K562 (cell line): ENCODE measurements around the gene CNOT10. TPM values are rescaled to one million over a fixed set of nuclear protein-coding genes. Genes with fewer than 3 reads are reported as not detected.

Experiments
- ATAC-seq: fragments of 200-7000 bp; cut with Tn5 transposase; 3 replicates; pipeline ENCODE4 v1.9.1; 2020; ENCODE audit warnings: moderate library complexity
- Bru-seq: library from RNA; stranded (reverse); fragments of 400-500 nt; gene quantifications from one replicate; lab custom pipeline; 2021; lab: Mats Ljungman, UMichigan
- BruChase-seq, 2 experiments: library from RNA; stranded (reverse); fragments of 400-500 nt; gene quantifications; one replicate each; lab custom pipeline; 2021; lab: Mats Ljungman, UMichigan
- BruUV-seq: library from RNA; stranded (reverse); fragments of 400-500 nt; replicated peaks from 2 replicates; lab custom pipeline; 2021; lab: Mats Ljungman, UMichigan
- CTCF ChIA-PET: fragments of 300-600 bp; formaldehyde crosslinking; extraction: SDS; loops from one replicate; lab custom pipeline; 2021; ENCODE audit warnings: low intra/inter-chr PET ratio; lab: Yijun Ruan, JAX
- POLR2A ChIA-PET: fragments of 300-600, 350-650 bp; sonication (Branson Sonifier 250); formaldehyde crosslinking; extraction: SDS; loops from one replicate; lab custom pipeline; 2021; ENCODE audit warnings: antibody characterized with exemption, inconsistent platforms; lab: Yijun Ruan, JAX
- DNase-seq, 4 experiments: peaks; one replicate each; pipeline versions ENCODE4 v3.0.0 to v3.0.0-alpha.2; 2011 to 2018; ENCODE audit warnings: low spot score in 3 of 4, mixed read lengths in 3 of 4; ENCODE audit errors: extremely low read depth in 1 of 4
- FAIRE-seq: peaks from 2 replicates; lab custom pipeline; 2011; peaks lifted over from hg19 to GRCh38; lab: Jason Lieb, UNC
- H2AFZ ChIP-seq: 2 replicates; pipeline ENCODE4 v1.6.0; 2011; ENCODE audit warnings: low read depth, low read length, control low read depth, inconsistent platforms
- H3K27ac ChIP-seq: fragments of 200-600 bp; 3 replicates; pipeline ENCODE4 v1.8.0; 2011; ENCODE audit warnings: low read depth, mild to moderate bottlenecking, control low read depth, inconsistent platforms, low read length, moderate library complexity, mixed read lengths; ENCODE audit errors: extremely low read depth
- H3K27me3 ChIP-seq, 2 experiments: fragments of 300-600 bp in 1 of 2; 2 replicates in 1 of 2; 3 replicates in 1 of 2; pipeline versions ENCODE4 v1.6.0 to v1.8.0; 2011; ENCODE audit warnings: inconsistent platforms in 2 of 2, low read length in 2 of 2, mild to moderate bottlenecking in 1 of 2, mixed read lengths in 1 of 2, moderate library complexity in 1 of 2; ENCODE audit not compliant: control insufficient read depth in 2 of 2, insufficient read depth in 2 of 2
- H3K36me3 ChIP-seq: fragments of 300-600 bp; 3 replicates; pipeline ENCODE4 v1.8.0; 2011; ENCODE audit warnings: mild to moderate bottlenecking, low read length, inconsistent platforms; ENCODE audit not compliant: control insufficient read depth, insufficient read depth
- H3K4me1 ChIP-seq, 2 experiments: fragments of 200-600 bp in 1 of 2; replicated peaks in 1 of 2; 2 replicates in 1 of 2; 3 replicates in 1 of 2; pipeline versions ENCODE4 v1.5.1 to v1.8.0; 2011; ENCODE audit warnings: inconsistent platforms in 2 of 2, low read length in 2 of 2, mild to moderate bottlenecking in 1 of 2, mixed read lengths in 1 of 2, moderate library complexity in 1 of 2; ENCODE audit not compliant: control insufficient read depth in 2 of 2, insufficient read depth in 2 of 2
- H3K4me2 ChIP-seq: 2 replicates; pipeline ENCODE4 v1.6.1; 2011; ENCODE audit warnings: low read length, control low read depth, inconsistent platforms, mixed read lengths; ENCODE audit not compliant: insufficient read depth
- H3K4me3 ChIP-seq: fragments of 200-600 bp; sonication (generic), shearing (Covaris generic); 2 replicates; pipeline ENCODE4 v1.5.1; 2016; ENCODE audit warnings: control low read depth, inconsistent platforms
- H3K79me2 ChIP-seq: fragments of 200-600 bp; 3 replicates; pipeline ENCODE4 v1.8.0; 2011; ENCODE audit warnings: low read length, inconsistent platforms; ENCODE audit not compliant: control insufficient read depth, insufficient read depth
- H3K9ac ChIP-seq, 2 experiments: 2 replicates each; pipeline versions ENCODE4 v1.6.0 to v1.6.1; 2011; ENCODE audit warnings: low read depth in 2 of 2, low read length in 2 of 2, control low read depth in 1 of 2, inconsistent platforms in 1 of 2, mild to moderate bottlenecking in 1 of 2, mixed read lengths in 1 of 2; ENCODE audit not compliant: insufficient read depth in 1 of 2
- H3K9me1 ChIP-seq: one replicate; pipeline ENCODE4 v1.6.0; 2011; ENCODE audit warnings: inconsistent platforms, mild to moderate bottlenecking, low read length, moderate library complexity; ENCODE audit not compliant: control insufficient read depth, insufficient read depth
- H3K9me3 ChIP-seq: replicated peaks from 2 replicates; pipeline ENCODE4 v1.5.1; 2011; ENCODE audit warnings: low read depth, low read length, inconsistent platforms; ENCODE audit not compliant: control insufficient read depth, insufficient read depth
- H4K20me1 ChIP-seq: replicated peaks from 2 replicates; pipeline ENCODE4 v1.6.1; 2011; ENCODE audit warnings: low read length, inconsistent platforms, mixed read lengths; ENCODE audit not compliant: control insufficient read depth, insufficient read depth
- SNIP1 ChIP-seq: fragments of 450-650 bp; IDR thresholded peaks from 2 replicates; pipeline ENCODE4 v1.7.1; 2017; ENCODE audit warnings: low read depth, mild to moderate bottlenecking
- SRSF1 ChIP-seq: fragments of 200-400 bp; formaldehyde crosslinking; IDR thresholded peaks from 2 replicates; pipeline ENCODE4 v1.6.1; 2017; ENCODE audit warnings: mild to moderate bottlenecking, low read depth, low read length, moderate library complexity
- TCF3 ChIP-seq: sonication (generic); formaldehyde crosslinking; IDR thresholded peaks from 2 replicates; pipeline ENCODE4 v1.4.0; 2020; ENCODE audit warnings: mild to moderate bottlenecking, missing genetic modification reagents
- ZBTB17 ChIP-seq: fragments of 450-650 bp; formaldehyde crosslinking; IDR thresholded peaks from 2 replicates; pipeline ENCODE4 v1.4.0; 2020; ENCODE audit warnings: mild to moderate bottlenecking
- WGBS: fragments of 100-300 bp; shearing (Covaris generic); methylation state at CpG from one replicate; pipeline ENCODE4 v1.1.6; 2016; ENCODE audit warnings: low coverage, mixed read lengths; ENCODE audit not compliant: insufficient coverage; ENCODE audit errors: missing lambda C conversion rate; 5-methylcytosine and 5-hydroxymethylcytosine counted together
- in situ Hi-C: fragments of 300-500 bp; cut with MboI; formaldehyde crosslinking; loops from 4 replicates; pipeline ENCODE4 v1.15.0; 2018; ENCODE audit warnings: inconsistent platforms, mixed read lengths
- intact Hi-C: fragments of 100-400 bp; cut with micrococcal nuclease; formaldehyde crosslinking; loops from 2 replicates; pipeline ENCODE4 v1.14.2; 2022
- long read RNA-seq, 3 experiments: library from polyadenylated mRNA in 2 of 3; library from RNA in 1 of 3; unstranded in 2 of 3; stranded (forward) in 1 of 3; transcript quantifications; one replicate each; pipeline ENCODE4 v2.0.0, GENCODE V29; 2019 to 2022
- polyA minus RNA-seq, 3 experiments: library from RNA; depleted of rRNA, polyadenylated mRNA; stranded (reverse); fragments of >200 nt; gene quantifications; 2 replicates each; pipeline ENCODE4 v1.2.3, GENCODE V29; 2011
- polyA plus RNA-seq, 8 experiments: library from polyadenylated mRNA; depleted of rRNA in 4 of 8; stranded (reverse) in 5 of 8; unstranded in 3 of 8; fragments of >200 nt; fragmentation: Nextera tagmentation in 2 of 8; fragmentation: Illumina TruSeq in 1 of 8; extraction: Ambion mirVana in 2 of 8; extraction: Trizol in 1 of 8; gene quantifications; 2 replicates each; pipeline versions ENCODE4 v1.2.1 to v1.2.3, GENCODE V29; 2011 to 2014; ENCODE audit warnings: inconsistent platforms in 1 of 8, missing spikeins in 1 of 8
- total RNA-seq, 7 experiments: library from RNA; depleted of rRNA in 6 of 7; stranded (reverse); fragments of >200 nt in 6 of 7; fragmentation: Illumina TruSeq in 2 of 7; extraction: Trizol in 2 of 7; gene quantifications; 2 replicates each; pipeline versions ENCODE4 v1.2.1 to v1.2.3, GENCODE V29; 2011 to 2021; ENCODE audit warnings: low replicate concordance in 1 of 7
- TF ChIP-seq, protein P1 (sequence below): fragments of 200-800 bp; sonication (Bioruptor generic); IDR thresholded peaks from 2 replicates; pipeline ENCODE4 v1.6.1; 2016; ENCODE audit warnings: missing genetic modification characterization, missing compliant biosample characterization

The CNOT10 gene, protein sequence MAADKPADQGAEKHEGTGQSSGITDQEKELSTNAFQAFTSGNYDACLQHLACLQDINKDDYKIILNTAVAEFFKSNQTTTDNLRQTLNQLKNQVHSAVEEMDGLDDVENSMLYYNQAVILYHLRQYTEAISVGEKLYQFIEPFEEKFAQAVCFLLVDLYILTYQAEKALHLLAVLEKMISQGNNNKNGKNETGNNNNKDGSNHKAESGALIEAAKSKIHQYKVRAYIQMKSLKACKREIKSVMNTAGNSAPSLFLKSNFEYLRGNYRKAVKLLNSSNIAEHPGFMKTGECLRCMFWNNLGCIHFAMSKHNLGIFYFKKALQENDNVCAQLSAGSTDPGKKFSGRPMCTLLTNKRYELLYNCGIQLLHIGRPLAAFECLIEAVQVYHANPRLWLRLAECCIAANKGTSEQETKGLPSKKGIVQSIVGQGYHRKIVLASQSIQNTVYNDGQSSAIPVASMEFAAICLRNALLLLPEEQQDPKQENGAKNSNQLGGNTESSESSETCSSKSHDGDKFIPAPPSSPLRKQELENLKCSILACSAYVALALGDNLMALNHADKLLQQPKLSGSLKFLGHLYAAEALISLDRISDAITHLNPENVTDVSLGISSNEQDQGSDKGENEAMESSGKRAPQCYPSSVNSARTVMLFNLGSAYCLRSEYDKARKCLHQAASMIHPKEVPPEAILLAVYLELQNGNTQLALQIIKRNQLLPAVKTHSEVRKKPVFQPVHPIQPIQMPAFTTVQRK
- total RNA-seq (2011; cell fraction: chromatin; rRNA removed; ENCODE audit: low replicate concordance): 123 and 357 TPM in 2 replicates
- total RNA-seq (2011; cell fraction: nucleolus; rRNA removed): 80.2 and 91.3 TPM in 2 replicates
- total RNA-seq (2011; cell fraction: nucleoplasm; rRNA removed): 134 and 162 TPM in 2 replicates
- total RNA-seq (2014; rRNA removed) (74.1 and 81.9 TPM in 2 replicates), total RNA-seq (2014; rRNA removed; fragmentation: Illumina TruSeq; extraction: Trizol) (100 and 101 TPM in 2 replicates), total RNA-seq (2015; rRNA removed; fragmentation: Illumina TruSeq; extraction: Trizol) (74.6 and 75.2 TPM in 2 replicates), total RNA-seq (2021) (91.7 and 102 TPM in 2 replicates), polyA plus RNA-seq (2011; rRNA removed) (106 and 114 TPM in 2 replicates), polyA plus RNA-seq (2014; fragmentation: Illumina TruSeq; extraction: Trizol) (87.0 and 111 TPM in 2 replicates), polyA plus RNA-seq (2014; fragmentation: Nextera tagmentation; extraction: Ambion mirVana) (10 to 100 TPM; 35.7 to 52.2 TPM), polyA plus RNA-seq (2014; rRNA removed) (74.3 and 101 TPM in 2 replicates), polyA minus RNA-seq (2011; rRNA and poly(A)+ RNA removed) (134 and 158 TPM in 2 replicates), Bru-seq, nascent RNA (percentile 86 among the genes with signal in this experiment), BruChase-seq, experiment 1, labeled RNA remaining after a 2-hour chase (percentile 90 among the genes with signal in this experiment), BruChase-seq, experiment 2, labeled RNA remaining after a 6-hour chase (percentile 89 among the genes with signal in this experiment)
- polyA plus RNA-seq (2011; cell fraction: cytosol; rRNA removed): 78.3 and 108 TPM in 2 replicates
- polyA plus RNA-seq (2011; cell fraction: nucleus; rRNA removed): 46.6 and 68.4 TPM in 2 replicates
- polyA plus RNA-seq (2012): 50.0 and 65.9 TPM in 2 replicates
- polyA minus RNA-seq (2011; cell fraction: cytosol; rRNA and poly(A)+ RNA removed): 56.0 and 69.2 TPM in 2 replicates
- 44.8 and 79.4 TPM in 2 replicates for polyA minus RNA-seq (2011; cell fraction: nucleus; rRNA and poly(A)+ RNA removed)
- long read RNA-seq, experiment 1, transcript CNOT10-202 (18 exons, 2,573 nt): minor isoform, 18 of 338 reads
- long read RNA-seq, experiment 1, transcript CNOT10-201 (19 exons, 2,815 nt): major isoform, 216 of 338 reads
- long read RNA-seq, experiment 1, partial matches to known transcripts: 28 of 338 reads
- long read RNA-seq, experiment 1, other reads (novel, unspliced or antisense): 75 of 338 reads
- long read RNA-seq, experiment 2, transcript CNOT10-202 (18 exons, 2,573 nt): minor isoform, 5 of 87 reads
- long read RNA-seq, experiment 2, transcript CNOT10-201 (19 exons, 2,815 nt): major isoform, 30 of 87 reads
- long read RNA-seq, experiment 2, partial matches to known transcripts: 19 of 87 reads
- long read RNA-seq, experiment 2, other reads (novel, unspliced or antisense): 31 of 87 reads
- long read RNA-seq, experiment 3, transcript CNOT10-201 (19 exons, 2,815 nt): major isoform, 44 of 81 reads
- long read RNA-seq, experiment 3, partial matches to known transcripts: 10 of 81 reads
- long read RNA-seq, experiment 3, other reads (novel, unspliced or antisense): 25 of 81 reads

DNA sequence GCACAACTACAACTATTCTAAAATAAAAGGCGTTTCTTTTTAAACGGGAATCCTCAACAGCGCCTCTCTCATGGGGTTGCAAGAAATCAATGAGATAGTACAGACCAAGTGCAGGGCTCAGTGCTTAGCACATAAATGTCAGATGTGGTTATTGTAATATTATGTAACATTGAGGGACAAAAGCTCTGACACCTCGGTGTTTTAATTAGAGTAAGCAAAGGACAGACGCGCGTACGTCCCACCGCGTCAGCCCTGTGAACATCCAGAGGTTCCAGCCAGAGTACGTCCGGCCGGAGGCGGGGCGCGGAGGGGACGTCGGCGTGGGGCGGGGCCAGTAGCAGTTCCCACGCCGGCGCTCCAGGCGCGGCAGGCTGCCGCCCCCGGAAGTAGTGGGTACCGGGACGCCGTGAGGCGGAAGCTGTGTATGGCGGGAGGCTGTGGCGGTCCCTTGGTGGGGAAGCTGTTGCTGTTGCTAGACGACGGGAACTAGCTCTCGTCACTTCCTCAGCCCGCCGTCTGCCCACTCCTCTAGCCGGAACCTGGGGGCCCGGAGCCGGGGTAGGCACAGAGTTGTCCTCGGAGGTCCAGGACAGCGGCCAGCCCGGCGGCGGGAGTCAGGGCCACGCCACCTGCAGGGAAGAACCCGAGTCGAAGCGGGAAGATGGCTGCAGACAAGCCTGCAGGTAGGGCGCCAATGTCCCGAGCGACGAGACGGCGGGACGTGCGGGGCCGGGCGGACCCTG is at the start of gene CNOT10:
Gene CNOT10, plus strand, starts transcription at position 389 of the 743 bp plus-strand sequence. Its CDS starts 273 bp downstream, at position 662.
- ATAC-seq (peak; percentile 96), FAIRE-seq (peak; percentile 84), DNase-seq (peak; percentile 96 to 98 (median 96))
- H2AFZ ChIP-seq: peak within 1 kb of the TSS; percentile 100
- no peaks in the 10 kb centered on the region for H3K27me3 ChIP-seq
- no peaks in the 10 kb centered on the region for H3K9me1 ChIP-seq
- POLR2A ChIA-PET: interaction anchor here (0.7 to 1.7 kb wide), 6 partner anchors 10 to 884 kb away, joined by 3 to 7 read pairs (median 4); no protein-coding TSS in a partner anchor
- H3K9me3 ChIP-seq: no peaks in the 10 kb centered on the region
- H3K9ac ChIP-seq: peak within 1 kb of the TSS; percentile 80 to 91
- peaks cover 15% of the 10 kb centered on the region; the same call in 2 of the 3 replicates for H3K36me3 ChIP-seq
- BruUV-seq: no TSS peak
- H3K4me3 ChIP-seq: peak within 1 kb of the TSS; percentile 91
- peaks cover 11 to 20% of the 10 kb centered on the region in 2 experiments; a peak in 4 of 5 replicates for H3K4me1 ChIP-seq
- under 1% methylated on average over 60 of the region's 60 CpGs for WGBS
- CTCF ChIA-PET: interaction anchor here (0.5 kb wide), 1 partner anchor 21 kb away, joined by 3 read pairs; no protein-coding TSS in a partner anchor
- H4K20me1 ChIP-seq: no peaks in the 10 kb centered on the region; the same call in 1 of the 2 replicates
- peak within 1 kb of the TSS; percentile 92 for H3K4me2 ChIP-seq
- H3K79me2 ChIP-seq: peaks cover 48% of the 10 kb centered on the region
- intact Hi-C loops (loop anchor here (2.0 kb wide), 1 partner anchor 24 kb away; no protein-coding TSS in a partner anchor), in situ Hi-C loops (no loop called here)
- peak within 1 kb of the TSS; percentile 82 for H3K27ac ChIP-seq
- TF ChIP-seq ZBTB17 (no peak), TCF3 (CRISPR knock-in tag) (peak; percentile 14; the same call in 1 of the 2 replicates), SRSF1 (no peak), SNIP1 (no peak)
- TF ChIP-seq, protein P1, sequence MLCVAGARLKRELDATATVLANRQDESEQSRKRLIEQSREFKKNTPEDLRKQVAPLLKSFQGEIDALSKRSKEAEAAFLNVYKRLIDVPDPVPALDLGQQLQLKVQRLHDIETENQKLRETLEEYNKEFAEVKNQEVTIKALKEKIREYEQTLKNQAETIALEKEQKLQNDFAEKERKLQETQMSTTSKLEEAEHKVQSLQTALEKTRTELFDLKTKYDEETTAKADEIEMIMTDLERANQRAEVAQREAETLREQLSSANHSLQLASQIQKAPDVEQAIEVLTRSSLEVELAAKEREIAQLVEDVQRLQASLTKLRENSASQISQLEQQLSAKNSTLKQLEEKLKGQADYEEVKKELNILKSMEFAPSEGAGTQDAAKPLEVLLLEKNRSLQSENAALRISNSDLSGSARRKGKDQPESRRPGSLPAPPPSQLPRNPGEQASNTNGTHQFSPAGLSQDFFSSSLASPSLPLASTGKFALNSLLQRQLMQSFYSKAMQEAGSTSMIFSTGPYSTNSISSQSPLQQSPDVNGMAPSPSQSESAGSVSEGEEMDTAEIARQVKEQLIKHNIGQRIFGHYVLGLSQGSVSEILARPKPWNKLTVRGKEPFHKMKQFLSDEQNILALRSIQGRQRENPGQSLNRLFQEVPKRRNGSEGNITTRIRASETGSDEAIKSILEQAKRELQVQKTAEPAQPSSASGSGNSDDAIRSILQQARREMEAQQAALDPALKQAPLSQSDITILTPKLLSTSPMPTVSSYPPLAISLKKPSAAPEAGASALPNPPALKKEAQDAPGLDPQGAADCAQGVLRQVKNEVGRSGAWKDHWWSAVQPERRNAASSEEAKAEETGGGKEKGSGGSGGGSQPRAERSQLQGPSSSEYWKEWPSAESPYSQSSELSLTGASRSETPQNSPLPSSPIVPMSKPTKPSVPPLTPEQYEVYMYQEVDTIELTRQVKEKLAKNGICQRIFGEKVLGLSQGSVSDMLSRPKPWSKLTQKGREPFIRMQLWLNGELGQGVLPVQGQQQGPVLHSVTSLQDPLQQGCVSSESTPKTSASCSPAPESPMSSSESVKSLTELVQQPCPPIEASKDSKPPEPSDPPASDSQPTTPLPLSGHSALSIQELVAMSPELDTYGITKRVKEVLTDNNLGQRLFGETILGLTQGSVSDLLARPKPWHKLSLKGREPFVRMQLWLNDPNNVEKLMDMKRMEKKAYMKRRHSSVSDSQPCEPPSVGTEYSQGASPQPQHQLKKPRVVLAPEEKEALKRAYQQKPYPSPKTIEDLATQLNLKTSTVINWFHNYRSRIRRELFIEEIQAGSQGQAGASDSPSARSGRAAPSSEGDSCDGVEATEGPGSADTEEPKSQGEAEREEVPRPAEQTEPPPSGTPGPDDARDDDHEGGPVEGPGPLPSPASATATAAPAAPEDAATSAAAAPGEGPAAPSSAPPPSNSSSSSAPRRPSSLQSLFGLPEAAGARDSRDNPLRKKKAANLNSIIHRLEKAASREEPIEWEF (CRISPR knock-in tag): no peak
